22Rv1 (cell line): ENCODE results near the gene NAA40.

Experiments
- CTCF ChIP-seq: fragments of 450-650 bp; IDR thresholded peaks from 2 replicates; pipeline ENCODE4 v1.5.1; 2017; ENCODE audit warnings: mild to moderate bottlenecking
- ZFX ChIP-seq: fragments of 450-650 bp; IDR thresholded peaks from 2 replicates; pipeline ENCODE4 v1.6.1; 2017; ENCODE audit warnings: antibody characterized with exemption, borderline replicate concordance

GRCh38 chr11:63918507-63919191, 20.2 kb upstream of the NAA40 start:
- no peak for TF ChIP-seq CTCF
- TF ChIP-seq ZFX = no peak
